Measurements from ENCODE around the gene CYSRT1. TPM values are rescaled to one million over a fixed set of nuclear protein-coding genes. Genes with fewer than 3 reads are reported as not detected.
"Not testable (repeated sequence)": the region's sequence is repeated elsewhere in the genome, so short reads cannot be mapped to it uniquely, and the experiment has no call there.

CYSRT1 gene
- total RNA-seq, 2 experiments from 2014 or later, result 1.7 to 2.9 TPM

GRCh38 chr9:137262173-137262908, 37.4 kb downstream of the CYSRT1 start:
- BruUV-seq (replicated peaks); CTCF ChIA-PET (ENCODE audit: unreplicated experiment); H3K9me2 ChIP-seq (ENCODE audit: insufficient read depth, low read length); H2AFZ ChIP-seq (ENCODE audit: low read length); H4K20me1 ChIP-seq (ENCODE audit: insufficient read depth, low read length); H3K4me2 ChIP-seq (ENCODE audit: low read length); DNase-seq (ENCODE audit: low spot score); POLR2A ChIA-PET; intact Hi-C loops (cut with micrococcal nuclease; ENCODE audit: unreplicated experiment); H3K27ac ChIP-seq (ENCODE audit: low read depth, low read length, poor library complexity, severe bottlenecking); H3K4me3 ChIP-seq (ENCODE audit: low read depth, low read length, poor library complexity, severe bottlenecking); H3K9me3 ChIP-seq (ENCODE audit: low read length): not testable (repeated sequence)
- Histone ChIP-seq H3K79me2 (ENCODE audit: insufficient read depth, low read depth, low read length) (peaks cover 14% of the 10 kb centered on the region; the same call in 1 of the 2 replicates), H3K4me1 (ENCODE audit: insufficient read depth, low read length, poor library complexity, severe bottlenecking) (peaks cover 24% of the 10 kb centered on the region), H3K36me3 (ENCODE audit: insufficient read depth, low read length) (peaks cover 61% of the 10 kb centered on the region)
- peak; percentile 65; the same call in 1 of the 2 replicates for TF ChIP-seq CTCF (conservative IDR thresholded peaks at IDR 0.05; ENCODE audit: low read length)

GRCh38 chr9:137262909-137263285, 37.9 kb downstream of the CYSRT1 start:
- Histone ChIP-seq H3K9me3 (ENCODE audit: low read length) (no peaks in the 10 kb centered on the region), H4K20me1 (ENCODE audit: insufficient read depth, low read length) (no peaks in the 10 kb centered on the region), H3K4me3 (ENCODE audit: low read depth, low read length, poor library complexity, severe bottlenecking) (no peak overlapping the region), H2AFZ (ENCODE audit: low read length) (no peak overlapping the region), H3K4me1 (ENCODE audit: insufficient read depth, low read length, poor library complexity, severe bottlenecking) (peaks cover 27% of the 10 kb centered on the region), H3K9me2 (ENCODE audit: insufficient read depth, low read length) (no peaks in the 10 kb centered on the region), H3K79me2 (ENCODE audit: insufficient read depth, low read depth, low read length) (peaks cover 14% of the 10 kb centered on the region; the same call in 1 of the 2 replicates), H3K36me3 (ENCODE audit: insufficient read depth, low read length) (peaks cover 64% of the 10 kb centered on the region), H3K4me2 (ENCODE audit: low read length) (no peak overlapping the region), H3K27ac (ENCODE audit: low read depth, low read length, poor library complexity, severe bottlenecking) (no peak overlapping the region)
- TF ChIP-seq EZH2phosphoT487 (IDR thresholded peaks at IDR 0.05; ENCODE audit: borderline replicate concordance, low read depth, low read length) (no peak), CTCF (conservative IDR thresholded peaks at IDR 0.05; ENCODE audit: low read length) (no peak)
- BruUV-seq (replicated peaks), result no TSS peak
- ChIA-PET CTCF (ENCODE audit: unreplicated experiment) (no interaction called here), POLR2A (no interaction called here)
- intact Hi-C loops (cut with micrococcal nuclease; ENCODE audit: unreplicated experiment), result no loop called here
- no peak for DNase-seq (ENCODE audit: low spot score)

DNA sequence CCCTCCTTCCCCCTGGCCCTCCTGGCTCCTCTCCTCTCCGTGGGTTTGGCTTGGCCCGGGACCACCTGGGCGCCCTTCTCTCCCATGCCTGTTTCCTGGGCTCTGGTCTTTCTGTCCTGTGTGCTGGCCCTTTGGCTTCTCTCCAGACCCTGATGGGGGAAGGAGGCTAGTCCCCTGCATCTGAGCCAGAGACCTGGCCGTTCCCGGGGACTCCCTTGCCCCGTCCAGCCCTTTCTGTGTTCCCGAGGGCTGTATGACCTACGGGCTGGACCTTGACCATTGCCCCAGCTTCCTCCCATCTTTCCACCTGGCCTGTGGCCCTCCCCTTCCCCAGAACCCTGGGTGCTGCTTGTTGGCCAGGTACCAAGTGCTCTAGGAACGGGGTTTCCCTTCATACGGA, 38.5 kb downstream of the CYSRT1 start:
- CTCF ChIA-PET (ENCODE audit: unreplicated experiment), result no interaction called here
- no peak for TF ChIP-seq EZH2phosphoT487 (IDR thresholded peaks at IDR 0.05; ENCODE audit: borderline replicate concordance, low read depth, low read length)
- no peak for TF ChIP-seq CTCF (conservative IDR thresholded peaks at IDR 0.05; ENCODE audit: low read length)
- no TSS peak for BruUV-seq (replicated peaks)
- POLR2A ChIA-PET, result no interaction called here
- Histone ChIP-seq H3K36me3 (ENCODE audit: insufficient read depth, low read length) (peaks cover 60% of the 10 kb centered on the region), H3K4me1 (ENCODE audit: insufficient read depth, low read length, poor library complexity, severe bottlenecking) (peaks cover 27% of the 10 kb centered on the region), H3K4me3 (ENCODE audit: low read depth, low read length, poor library complexity, severe bottlenecking) (no peak overlapping the region), H4K20me1 (ENCODE audit: insufficient read depth, low read length) (no peaks in the 10 kb centered on the region), H2AFZ (ENCODE audit: low read length) (no peak overlapping the region), H3K4me2 (ENCODE audit: low read length) (no peak overlapping the region), H3K9me2 (ENCODE audit: insufficient read depth, low read length) (no peaks in the 10 kb centered on the region), H3K27ac (ENCODE audit: low read depth, low read length, poor library complexity, severe bottlenecking) (no peak overlapping the region), H3K9me3 (ENCODE audit: low read length) (no peaks in the 10 kb centered on the region), H3K79me2 (ENCODE audit: insufficient read depth, low read depth, low read length) (peaks cover 15% of the 10 kb centered on the region; the same call in 1 of the 2 replicates)
- DNase-seq (ENCODE audit: low spot score), result no peak
- intact Hi-C loops (cut with micrococcal nuclease; ENCODE audit: unreplicated experiment), result no loop called here

Measured in OCI-LY7 (cell line).